ENCODE measurements around the gene OR13H1. TPM values are rescaled to one million over a fixed set of nuclear protein-coding genes. Genes with fewer than 3 reads are reported as not detected.
"Not testable (repeated sequence)": the region's sequence is repeated elsewhere in the genome, so short reads cannot be mapped to it uniquely, and the experiment has no call there.

The OR13H1 gene
- total RNA-seq, 1 experiment from 2014 or later: not detected

DNA sequence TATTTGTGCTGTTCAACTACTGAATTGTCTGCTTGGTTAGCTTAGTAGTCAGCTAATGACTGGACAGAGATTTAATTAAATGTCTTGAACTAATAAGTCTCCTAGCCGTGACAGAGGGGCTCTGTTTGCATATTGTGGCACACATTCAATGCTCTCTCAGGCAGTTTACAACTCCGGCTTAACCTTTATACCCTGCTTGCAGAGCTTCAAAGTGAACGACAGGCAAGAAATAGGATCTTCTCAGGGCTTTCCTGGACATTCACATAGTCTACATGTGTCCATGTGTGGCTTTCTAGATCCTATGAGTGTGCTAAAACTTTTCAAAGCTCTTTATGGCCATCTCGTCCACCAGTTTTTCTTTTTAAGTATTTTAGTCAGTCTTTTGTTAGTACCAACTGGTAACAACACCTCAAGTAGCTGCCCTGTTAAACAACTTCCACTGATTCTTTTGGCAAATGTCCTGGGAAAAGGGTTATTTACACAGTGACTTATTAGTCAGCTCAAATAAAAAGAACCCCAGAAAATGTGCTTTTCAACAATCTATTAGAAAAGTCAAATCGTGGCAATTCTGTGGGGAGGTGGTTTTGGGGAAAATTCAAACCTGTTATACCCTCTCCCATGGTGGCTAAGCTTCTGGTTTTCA is 28.6 kb downstream of the OR13H1 start:
- DNase-seq (ENCODE audit: low spot score): peak; percentile 7
- intact Hi-C loops (cut with micrococcal nuclease; ENCODE audit: unreplicated experiment): no loop called here
- no TSS peak for BruUV-seq (replicated peaks)
- no peaks in the 10 kb centered on the region for H3K9me3 ChIP-seq (ENCODE audit: low read depth, low read length, poor library complexity, severe bottlenecking)
- H3K36me3 ChIP-seq (ENCODE audit: insufficient read depth, low read length, poor library complexity, severe bottlenecking): no peaks in the 10 kb centered on the region
- H3K4me3 ChIP-seq (ENCODE audit: low read depth, low read length, poor library complexity, severe bottlenecking): no peak overlapping the region
- no peaks in the 10 kb centered on the region for H3K27me3 ChIP-seq (replicated peaks; ENCODE audit: insufficient read depth, low read depth, low read length, poor library complexity)
- CTCF ChIA-PET: no interaction called here
- POLR2A ChIA-PET (ENCODE audit: low non-redundant PET): no interaction called here
- H3K4me1 ChIP-seq (ENCODE audit: insufficient read depth, low read length, poor library complexity, severe bottlenecking): no peaks in the 10 kb centered on the region
- H3K27ac ChIP-seq (ENCODE audit: low read depth, low read length, poor library complexity, severe bottlenecking): no peak overlapping the region
- TF ChIP-seq CTCF (conservative IDR thresholded peaks at IDR 0.05; ENCODE audit: low read depth, low read length): no peak
- TF ChIP-seq EZH2 (IDR thresholded peaks at IDR 0.05; ENCODE audit: borderline replicate concordance, low read depth, low read length, poor library complexity, severe bottlenecking): no peak

DNA sequence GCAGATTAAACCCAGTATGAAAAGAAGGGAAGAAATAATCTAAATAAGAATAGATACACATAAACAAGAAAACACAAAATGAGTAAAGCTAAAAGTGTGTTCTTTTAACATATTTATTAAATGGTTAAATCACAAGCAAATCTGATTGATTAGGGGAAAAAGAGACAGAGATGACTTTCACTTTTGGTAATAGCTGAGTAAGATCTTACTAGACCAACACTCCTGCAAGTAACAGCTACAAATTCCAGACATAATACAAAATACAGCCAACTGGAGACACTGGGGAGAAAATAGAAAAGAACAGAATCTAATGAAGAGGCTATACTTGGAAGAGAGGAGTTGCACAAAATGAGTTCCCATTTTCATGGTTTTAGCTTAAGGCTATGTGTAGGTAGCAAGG is 33.5 kb downstream of the OR13H1 start:
- intact Hi-C loops (cut with micrococcal nuclease; ENCODE audit: unreplicated experiment): no loop called here
- Histone ChIP-seq H3K4me1 (ENCODE audit: insufficient read depth, low read length, poor library complexity, severe bottlenecking) (no peaks in the 10 kb centered on the region), H3K27ac (ENCODE audit: low read depth, low read length, poor library complexity, severe bottlenecking) (no peak overlapping the region), H3K4me3 (ENCODE audit: low read depth, low read length, poor library complexity, severe bottlenecking) (no peak overlapping the region), H3K36me3 (ENCODE audit: insufficient read depth, low read length, poor library complexity, severe bottlenecking) (no peaks in the 10 kb centered on the region), H3K9me3 (ENCODE audit: low read depth, low read length, poor library complexity, severe bottlenecking) (no peaks in the 10 kb centered on the region), H3K27me3 (replicated peaks; ENCODE audit: insufficient read depth, low read depth, low read length, poor library complexity) (no peaks in the 10 kb centered on the region)
- CTCF ChIA-PET: no interaction called here
- TF ChIP-seq CTCF (conservative IDR thresholded peaks at IDR 0.05; ENCODE audit: low read depth, low read length) (no peak), EZH2 (IDR thresholded peaks at IDR 0.05; ENCODE audit: borderline replicate concordance, low read depth, low read length, poor library complexity, severe bottlenecking) (no peak)
- POLR2A ChIA-PET (ENCODE audit: low non-redundant PET): no interaction called here
- BruUV-seq (replicated peaks): no TSS peak
- no peak for DNase-seq (ENCODE audit: low spot score)

DNA sequence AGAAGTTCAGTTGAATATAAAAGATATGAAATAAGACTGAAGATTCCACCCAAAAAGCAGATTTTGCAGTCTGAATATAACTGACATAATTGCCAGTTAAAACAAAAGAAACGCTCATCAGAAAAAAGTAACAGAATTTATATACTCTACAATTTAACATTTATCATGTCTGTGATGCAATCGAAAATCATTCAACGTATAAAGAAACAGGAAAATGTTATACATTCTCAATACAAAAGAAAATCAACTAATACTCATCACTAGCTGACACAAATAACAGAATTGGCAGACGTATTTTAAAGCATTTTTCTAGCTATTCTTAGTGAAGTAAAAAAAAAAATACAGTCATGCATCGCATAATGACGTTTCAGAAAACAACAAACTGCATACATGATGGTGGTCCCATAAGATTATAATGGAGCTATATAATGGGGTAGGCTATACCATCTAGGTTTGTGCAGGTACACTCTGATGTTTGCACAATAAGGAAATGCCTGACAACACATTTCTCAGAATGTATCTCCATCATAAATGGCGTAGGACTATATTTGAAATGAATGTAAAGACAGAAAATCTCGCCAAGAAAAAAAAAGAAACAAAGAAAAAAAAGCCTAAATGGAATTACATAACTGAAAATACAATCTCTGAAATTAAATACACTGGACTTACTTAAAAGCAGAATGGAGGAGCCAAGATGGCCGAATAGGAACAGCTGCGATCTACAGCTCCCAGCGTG is 34.3 kb downstream of the OR13H1 start:
- no peak for DNase-seq (ENCODE audit: low spot score)
- H3K27me3 ChIP-seq (replicated peaks; ENCODE audit: insufficient read depth, low read depth, low read length, poor library complexity): no peaks in the 10 kb centered on the region
- no peak overlapping the region for H3K27ac ChIP-seq (ENCODE audit: low read depth, low read length, poor library complexity, severe bottlenecking)
- ChIA-PET POLR2A (ENCODE audit: low non-redundant PET) (no interaction called here), CTCF (no interaction called here)
- H3K36me3 ChIP-seq (ENCODE audit: insufficient read depth, low read length, poor library complexity, severe bottlenecking): no peaks in the 10 kb centered on the region
- intact Hi-C loops (cut with micrococcal nuclease; ENCODE audit: unreplicated experiment): no loop called here
- H3K4me1 ChIP-seq (ENCODE audit: insufficient read depth, low read length, poor library complexity, severe bottlenecking): no peaks in the 10 kb centered on the region
- no peak overlapping the region for H3K4me3 ChIP-seq (ENCODE audit: low read depth, low read length, poor library complexity, severe bottlenecking)
- BruUV-seq (replicated peaks): no TSS peak
- no peaks in the 10 kb centered on the region for H3K9me3 ChIP-seq (ENCODE audit: low read depth, low read length, poor library complexity, severe bottlenecking)
- no peak for TF ChIP-seq EZH2 (IDR thresholded peaks at IDR 0.05; ENCODE audit: borderline replicate concordance, low read depth, low read length, poor library complexity, severe bottlenecking)
- no peak for TF ChIP-seq CTCF (conservative IDR thresholded peaks at IDR 0.05; ENCODE audit: low read depth, low read length)

DNA sequence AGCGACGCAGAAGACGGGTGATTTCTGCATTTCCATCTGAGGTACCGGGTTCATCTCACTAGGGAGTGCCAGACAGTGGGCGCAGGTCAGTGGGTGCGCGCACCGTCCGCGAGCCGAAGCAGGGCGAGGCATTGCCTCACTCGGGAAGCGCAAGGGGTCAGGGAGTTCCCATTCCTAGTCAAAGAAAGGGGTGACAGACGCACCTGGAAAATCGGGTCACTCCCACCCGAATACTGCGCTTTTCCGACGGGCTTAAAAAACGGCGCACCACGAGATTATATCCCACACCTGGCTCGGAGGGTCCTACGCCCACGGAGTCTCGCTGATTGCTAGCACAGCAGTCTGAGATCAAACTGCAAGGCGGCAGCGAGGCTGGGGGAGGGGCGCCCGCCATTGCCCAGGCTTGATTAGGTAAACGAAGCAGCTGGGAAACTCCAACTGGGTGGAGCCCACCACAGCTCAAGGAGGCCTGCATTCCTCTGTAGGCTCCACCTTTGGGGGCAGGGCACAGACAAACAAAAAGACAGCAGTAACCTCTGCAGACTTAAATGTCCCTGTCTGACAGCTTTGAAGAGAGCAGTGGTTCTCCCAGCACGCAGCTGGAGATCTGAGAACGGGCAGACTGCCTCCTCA is 35.0 kb downstream of the OR13H1 start:
- H3K4me3 ChIP-seq (ENCODE audit: low read depth, low read length, poor library complexity, severe bottlenecking); intact Hi-C loops (cut with micrococcal nuclease; ENCODE audit: unreplicated experiment); POLR2A ChIA-PET (ENCODE audit: low non-redundant PET); H3K36me3 ChIP-seq (ENCODE audit: insufficient read depth, low read length, poor library complexity, severe bottlenecking); CTCF ChIA-PET; H3K27me3 ChIP-seq (replicated peaks; ENCODE audit: insufficient read depth, low read depth, low read length, poor library complexity); H3K9me3 ChIP-seq (ENCODE audit: low read depth, low read length, poor library complexity, severe bottlenecking); BruUV-seq (replicated peaks); H3K4me1 ChIP-seq (ENCODE audit: insufficient read depth, low read length, poor library complexity, severe bottlenecking); H3K27ac ChIP-seq (ENCODE audit: low read depth, low read length, poor library complexity, severe bottlenecking); DNase-seq (ENCODE audit: low spot score): not testable (repeated sequence)

All from A673 (cell line).